Suprapubic skin (tissue), 4 donors: ENCODE data around the gene USP15.

Experiments
- EP300 ChIP-seq: sonication (generic); formaldehyde crosslinking; IDR thresholded peaks from one replicate; pipeline ENCODE4 v1.6.1; 2017; ENCODE audit warnings: antibody characterized with exemption
- POLR2AphosphoS5 ChIP-seq, 3 donors: sonication (generic); formaldehyde crosslinking; IDR thresholded peaks; one replicate each; pipeline ENCODE4 v1.6.1; 2017; ENCODE audit warnings: antibody characterized with exemption in 3 of 3
- TF ChIP-seq, protein P1 (sequence below), 2 donors: fragments of 200-600 bp in 1 of 2; fragments of 450-650 bp in 1 of 2; sonication (generic) in 1 of 2; IDR thresholded peaks; one replicate each; pipeline ENCODE4 v1.5.1; 2016 to 2019; ENCODE audit warnings: antibody characterized with exemption in 2 of 2, mild to moderate bottlenecking in 1 of 2, moderate library complexity in 1 of 2

DNA sequence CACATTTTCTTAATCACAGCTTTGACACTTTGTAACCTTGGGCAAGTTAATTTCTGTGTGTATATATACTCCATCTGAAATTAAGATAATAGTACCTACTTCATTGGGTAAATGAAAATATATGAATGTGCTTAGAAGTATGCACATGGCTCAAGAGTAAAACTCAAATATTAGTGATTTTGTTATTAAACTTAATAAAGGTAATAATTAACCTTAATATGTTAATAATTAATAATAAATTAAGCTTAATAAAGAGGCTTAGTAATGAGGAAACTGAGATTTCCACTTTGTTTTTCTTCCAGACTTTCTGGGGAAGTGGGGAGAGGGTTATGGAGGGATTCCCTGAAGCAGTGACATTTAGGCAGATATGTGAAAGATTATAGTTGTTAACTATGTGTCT, 19.8 kb downstream of the USP15 start:
- TF ChIP-seq, protein P1, sequence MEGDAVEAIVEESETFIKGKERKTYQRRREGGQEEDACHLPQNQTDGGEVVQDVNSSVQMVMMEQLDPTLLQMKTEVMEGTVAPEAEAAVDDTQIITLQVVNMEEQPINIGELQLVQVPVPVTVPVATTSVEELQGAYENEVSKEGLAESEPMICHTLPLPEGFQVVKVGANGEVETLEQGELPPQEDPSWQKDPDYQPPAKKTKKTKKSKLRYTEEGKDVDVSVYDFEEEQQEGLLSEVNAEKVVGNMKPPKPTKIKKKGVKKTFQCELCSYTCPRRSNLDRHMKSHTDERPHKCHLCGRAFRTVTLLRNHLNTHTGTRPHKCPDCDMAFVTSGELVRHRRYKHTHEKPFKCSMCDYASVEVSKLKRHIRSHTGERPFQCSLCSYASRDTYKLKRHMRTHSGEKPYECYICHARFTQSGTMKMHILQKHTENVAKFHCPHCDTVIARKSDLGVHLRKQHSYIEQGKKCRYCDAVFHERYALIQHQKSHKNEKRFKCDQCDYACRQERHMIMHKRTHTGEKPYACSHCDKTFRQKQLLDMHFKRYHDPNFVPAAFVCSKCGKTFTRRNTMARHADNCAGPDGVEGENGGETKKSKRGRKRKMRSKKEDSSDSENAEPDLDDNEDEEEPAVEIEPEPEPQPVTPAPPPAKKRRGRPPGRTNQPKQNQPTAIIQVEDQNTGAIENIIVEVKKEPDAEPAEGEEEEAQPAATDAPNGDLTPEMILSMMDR (IDR thresholded peaks at IDR 0.05) = no peak
- TF ChIP-seq POLR2AphosphoS5 (IDR thresholded peaks at IDR 0.05) (no peak), EP300 (no peak)
